HUES48 (cell line): ENCODE results near the gene GOLPH3.
"Not testable (repeated sequence)": the region's sequence is repeated elsewhere in the genome, so short reads cannot be mapped to it uniquely, and the experiment has no call there.

Experiments
- H3K27ac ChIP-seq: one replicate; pipeline ENCODE4 v1.7.0; 2013; ENCODE audit warnings: low read depth, low read length, inconsistent platforms
- H3K27me3 ChIP-seq: 2 replicates; pipeline ENCODE4 v1.6.1; 2013; ENCODE audit warnings: mild to moderate bottlenecking, low read length; ENCODE audit not compliant: control insufficient read depth, insufficient read depth
- H3K36me3 ChIP-seq: 2 replicates; pipeline ENCODE4 v1.6.1; 2013; ENCODE audit warnings: low read length; ENCODE audit not compliant: control insufficient read depth, insufficient read depth
- H3K4me1 ChIP-seq: 2 replicates; pipeline ENCODE4 v1.6.1; 2013; ENCODE audit warnings: mild to moderate bottlenecking, low read length; ENCODE audit not compliant: control insufficient read depth, insufficient read depth
- H3K4me3 ChIP-seq: 2 replicates; pipeline ENCODE4 v1.5.1; 2013; ENCODE audit warnings: mild to moderate bottlenecking, low read depth, low read length
- H3K9ac ChIP-seq: 2 replicates; pipeline ENCODE4 v1.6.1; 2013; ENCODE audit warnings: mild to moderate bottlenecking, low read depth, low read length, moderate library complexity
- H3K9me3 ChIP-seq: 2 replicates; pipeline ENCODE4 v1.6.1; 2013; ENCODE audit warnings: low read length; ENCODE audit not compliant: control insufficient read depth, insufficient read depth

The GOLPH3 gene

GRCh38 chr5:32087086-32088082 is 86.7 kb downstream of the GOLPH3 start:
- Histone ChIP-seq H3K27me3 (no peaks in the 10 kb centered on the region), H3K9ac (no peak overlapping the region), H3K9me3 (no peaks in the 10 kb centered on the region)

GRCh38 chr5:32083981-32084430 is 90.1 kb downstream of the GOLPH3 start:
- no peaks in the 10 kb centered on the region for H3K27me3 ChIP-seq
- H3K27ac ChIP-seq: no peak overlapping the region
- no peaks in the 10 kb centered on the region for H3K4me1 ChIP-seq
- H3K9ac ChIP-seq: no peak overlapping the region
- H3K9me3 ChIP-seq: no peaks in the 10 kb centered on the region
- no peaks in the 10 kb centered on the region for H3K36me3 ChIP-seq
- H3K4me3 ChIP-seq: no peak overlapping the region

More at GRCh38 chr5:32087086-32088082, 86.7 kb downstream of the GOLPH3 start:
- Histone ChIP-seq H3K4me3 (no peak overlapping the region), H3K36me3 (no peaks in the 10 kb centered on the region), H3K27ac (no peak overlapping the region), H3K4me1 (0 out of 2 replicates have a peak, but pooled peaks cover 4% of the 10 kb centered on the region)

DNA sequence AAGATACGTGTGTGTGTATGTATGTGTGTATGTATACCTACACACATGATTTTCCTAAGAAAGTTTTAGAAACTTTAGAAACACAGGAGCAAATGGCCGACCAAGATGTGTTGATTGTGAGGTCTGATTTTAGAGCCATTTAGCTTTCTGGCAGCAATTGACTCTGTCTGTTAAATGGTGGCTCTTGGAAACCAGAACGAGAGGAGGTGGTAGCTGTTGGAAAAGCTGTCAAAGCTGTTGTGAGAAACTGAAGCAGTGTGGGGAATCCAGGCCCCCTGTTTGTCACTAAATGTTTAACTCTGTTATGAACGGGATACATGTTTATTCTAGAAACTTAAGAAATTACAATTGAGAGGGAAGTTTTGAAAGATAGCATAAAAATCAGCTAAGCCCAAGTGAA is 91.4 kb downstream of the GOLPH3 start:
- no peaks in the 10 kb centered on the region for H3K9me3 ChIP-seq
- no peaks in the 10 kb centered on the region for H3K36me3 ChIP-seq
- H3K4me1 ChIP-seq: no peaks in the 10 kb centered on the region
- no peak overlapping the region for H3K9ac ChIP-seq
- H3K27me3 ChIP-seq: no peaks in the 10 kb centered on the region
- H3K4me3 ChIP-seq: no peak overlapping the region
- H3K27ac ChIP-seq: no peak overlapping the region

DNA sequence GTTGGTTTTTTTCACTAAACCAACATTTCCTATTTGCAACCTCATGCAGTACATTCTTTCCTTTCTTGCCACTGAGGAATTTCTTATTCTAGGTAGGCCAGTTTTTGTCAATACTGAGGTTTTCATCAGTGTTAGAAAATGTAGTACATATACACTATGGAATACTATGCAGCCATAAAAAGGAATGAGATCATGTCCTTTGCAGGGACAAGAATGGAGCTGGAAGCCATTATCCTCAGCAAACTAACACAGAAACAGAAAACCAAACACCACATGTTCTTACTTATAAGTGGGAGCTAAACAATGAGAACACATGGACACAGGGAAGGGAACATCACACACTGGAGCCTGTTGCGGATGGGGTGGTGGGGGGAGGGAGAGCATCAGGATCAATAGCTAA is 93.6 kb downstream of the GOLPH3 start:
- not testable (repeated sequence) for H3K27ac ChIP-seq

DNA sequence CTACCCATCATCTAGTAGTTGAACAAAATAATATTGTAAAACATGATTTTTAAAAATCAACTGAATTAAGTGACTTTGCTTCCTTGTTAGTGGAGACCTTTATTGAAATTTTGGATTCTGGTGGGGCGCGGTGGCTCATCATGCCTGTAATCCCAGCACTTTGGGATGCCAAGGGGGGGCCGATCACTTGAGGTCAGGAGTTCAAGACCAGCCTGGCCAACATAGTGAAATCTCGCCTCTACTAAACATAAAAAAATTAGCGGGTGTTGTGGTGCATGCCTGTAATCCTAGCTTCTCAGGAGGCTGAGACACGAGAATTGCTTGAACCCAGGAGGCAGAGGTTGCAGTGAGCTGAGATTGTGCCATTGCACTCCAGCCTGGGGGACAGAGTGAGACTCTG is 95.3 kb downstream of the GOLPH3 start:
- H3K4me1 ChIP-seq, H3K9ac ChIP-seq, H3K27me3 ChIP-seq, H3K27ac ChIP-seq, H3K4me3 ChIP-seq, H3K9me3 ChIP-seq, H3K36me3 ChIP-seq: not testable (repeated sequence)

More for the DNA sequence above, 93.6 kb downstream of the GOLPH3 start:
- H3K4me3 ChIP-seq, H3K27me3 ChIP-seq, H3K9ac ChIP-seq, H3K9me3 ChIP-seq, H3K36me3 ChIP-seq, H3K4me1 ChIP-seq: not testable (repeated sequence)

- H3K27me3 ChIP-seq: no peaks in the 10 kb centered on the region
- no peak overlapping the region for H3K27ac ChIP-seq
- no peaks in the 10 kb centered on the region for H3K4me1 ChIP-seq
- no peaks in the 10 kb centered on the region for H3K9me3 ChIP-seq
- H3K36me3 ChIP-seq: no peaks in the 10 kb centered on the region
- H3K4me3 ChIP-seq: no peak overlapping the region
- H3K9ac ChIP-seq: no peak overlapping the region
These were observed 97.1 kb downstream of the GOLPH3 start for GRCh38 chr5:32076699-32077695.
